Measurements from ENCODE around the gene SEMA3C. TPM values are rescaled to one million over a fixed set of nuclear protein-coding genes. Genes with fewer than 3 reads are reported as not detected.

SEMA3C gene
- total RNA-seq, 1 donor from 2014 or later, result 68.6 TPM

DNA sequence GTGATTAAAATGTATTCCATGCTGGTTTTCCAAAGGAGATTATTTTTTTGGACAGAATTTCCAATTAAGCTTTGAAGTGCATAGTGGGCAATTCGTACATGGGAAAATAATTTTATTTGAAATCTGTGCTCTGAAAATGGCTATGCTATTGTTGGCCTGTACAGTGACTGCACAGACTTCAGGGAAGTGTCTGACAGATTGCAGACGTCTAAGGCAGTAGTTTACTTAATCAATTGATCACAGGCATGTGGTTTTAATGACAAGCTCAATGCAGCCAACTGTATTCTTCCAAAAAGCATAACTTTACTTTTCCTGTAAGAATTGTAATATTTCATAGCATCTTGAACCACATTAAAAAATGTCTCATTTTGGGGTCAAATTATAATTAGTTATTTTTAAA, 102.0 kb downstream of the SEMA3C start:
- no peak overlapping the region for H3K4me3 ChIP-seq (ENCODE audit: low read depth, low read length)
- TF ChIP-seq, protein P1, sequence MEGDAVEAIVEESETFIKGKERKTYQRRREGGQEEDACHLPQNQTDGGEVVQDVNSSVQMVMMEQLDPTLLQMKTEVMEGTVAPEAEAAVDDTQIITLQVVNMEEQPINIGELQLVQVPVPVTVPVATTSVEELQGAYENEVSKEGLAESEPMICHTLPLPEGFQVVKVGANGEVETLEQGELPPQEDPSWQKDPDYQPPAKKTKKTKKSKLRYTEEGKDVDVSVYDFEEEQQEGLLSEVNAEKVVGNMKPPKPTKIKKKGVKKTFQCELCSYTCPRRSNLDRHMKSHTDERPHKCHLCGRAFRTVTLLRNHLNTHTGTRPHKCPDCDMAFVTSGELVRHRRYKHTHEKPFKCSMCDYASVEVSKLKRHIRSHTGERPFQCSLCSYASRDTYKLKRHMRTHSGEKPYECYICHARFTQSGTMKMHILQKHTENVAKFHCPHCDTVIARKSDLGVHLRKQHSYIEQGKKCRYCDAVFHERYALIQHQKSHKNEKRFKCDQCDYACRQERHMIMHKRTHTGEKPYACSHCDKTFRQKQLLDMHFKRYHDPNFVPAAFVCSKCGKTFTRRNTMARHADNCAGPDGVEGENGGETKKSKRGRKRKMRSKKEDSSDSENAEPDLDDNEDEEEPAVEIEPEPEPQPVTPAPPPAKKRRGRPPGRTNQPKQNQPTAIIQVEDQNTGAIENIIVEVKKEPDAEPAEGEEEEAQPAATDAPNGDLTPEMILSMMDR (conservative IDR thresholded peaks at IDR 0.05; ENCODE audit: low read depth, low read length), result no peak
- DNase-seq (ENCODE audit: low read depth), result no peak

DNA sequence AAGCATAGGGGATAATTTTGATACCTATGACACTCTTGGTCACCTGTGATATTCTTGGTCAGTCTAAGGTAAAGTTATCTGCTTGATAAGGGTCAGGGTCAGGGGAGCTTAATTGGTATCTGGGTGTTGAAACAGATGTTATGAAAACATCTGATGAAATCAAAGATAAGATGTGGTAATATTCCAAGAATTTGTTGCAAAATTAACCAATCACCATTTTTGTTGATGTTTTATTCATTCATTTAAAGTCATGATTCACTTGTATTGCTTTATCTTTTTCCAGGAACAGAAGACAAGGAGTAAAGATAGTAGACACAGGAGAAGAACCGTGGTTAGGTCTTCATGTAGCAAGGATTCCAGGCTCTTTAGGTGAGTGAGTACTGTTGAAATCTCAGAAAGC, 103.1 kb downstream of the SEMA3C start:
- no peak for DNase-seq (ENCODE audit: low read depth)
- TF ChIP-seq, protein P1 (conservative IDR thresholded peaks at IDR 0.05; ENCODE audit: low read depth, low read length), result no peak

DNA sequence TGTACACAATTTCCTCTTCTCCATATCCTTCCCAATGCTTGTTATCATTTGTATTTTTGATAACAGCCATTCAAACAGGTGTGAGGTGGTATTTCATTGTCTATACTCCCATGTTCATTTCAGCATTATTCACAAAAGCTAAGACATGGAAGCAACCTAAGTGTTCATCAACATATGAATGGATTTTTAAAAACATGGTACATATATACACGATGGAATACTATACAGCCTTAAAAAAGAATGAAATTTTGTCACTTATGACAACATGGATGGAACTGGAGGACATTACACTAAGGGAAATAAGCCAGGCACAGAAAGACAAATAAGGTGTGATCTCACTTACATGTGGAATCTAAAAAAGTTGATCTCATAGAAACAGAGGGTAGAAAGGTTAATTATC, 109.3 kb downstream of the SEMA3C start:
- TF ChIP-seq, protein P1 (conservative IDR thresholded peaks at IDR 0.05; ENCODE audit: low read depth, low read length), result no peak

More for the DNA sequence above, 103.1 kb downstream of the SEMA3C start:
- H3K4me3 ChIP-seq (ENCODE audit: low read depth, low read length), result no peak overlapping the region

DNA sequence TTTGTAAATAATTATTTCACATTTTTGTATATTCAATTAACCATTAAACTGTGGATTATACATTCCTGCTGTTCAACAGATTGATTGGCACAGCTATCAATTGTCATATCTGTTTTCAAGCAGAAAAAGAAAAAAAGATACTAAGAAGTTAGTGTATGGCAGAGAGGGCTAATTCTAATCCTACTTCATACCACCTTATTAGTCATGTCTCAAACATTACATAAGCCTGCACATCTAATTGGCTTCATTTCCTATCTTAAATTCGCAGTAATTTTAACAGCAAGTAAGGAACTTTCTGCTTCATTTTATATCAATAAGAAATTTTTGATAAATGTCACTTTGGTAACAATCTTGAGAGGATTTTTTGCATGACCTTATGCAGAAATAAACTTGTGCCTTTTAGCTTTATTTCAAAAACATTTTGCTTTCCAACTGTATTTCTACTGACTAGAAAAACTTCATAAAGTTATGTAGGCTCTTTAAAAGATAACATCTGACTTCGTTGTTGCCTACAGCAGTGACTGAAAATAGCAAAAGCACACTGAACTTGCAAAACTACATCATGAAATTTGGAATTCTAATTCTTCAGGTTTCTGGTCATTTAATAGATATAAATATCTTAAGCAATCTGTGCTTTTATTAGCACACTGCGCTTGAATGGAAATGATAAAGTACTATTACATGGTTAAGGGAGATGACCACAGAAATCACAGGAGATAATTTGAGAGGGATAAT, 111.5 kb downstream of the SEMA3C start:
- no peak overlapping the region for H3K4me3 ChIP-seq (ENCODE audit: low read depth, low read length)
- TF ChIP-seq, protein P1 (conservative IDR thresholded peaks at IDR 0.05; ENCODE audit: low read depth, low read length), result no peak
- no peak for DNase-seq (ENCODE audit: low read depth)

More for the DNA sequence above, 109.3 kb downstream of the SEMA3C start:
- H3K4me3 ChIP-seq (ENCODE audit: low read depth, low read length), result no peak overlapping the region
- no peak for DNase-seq (ENCODE audit: low read depth)

DNA sequence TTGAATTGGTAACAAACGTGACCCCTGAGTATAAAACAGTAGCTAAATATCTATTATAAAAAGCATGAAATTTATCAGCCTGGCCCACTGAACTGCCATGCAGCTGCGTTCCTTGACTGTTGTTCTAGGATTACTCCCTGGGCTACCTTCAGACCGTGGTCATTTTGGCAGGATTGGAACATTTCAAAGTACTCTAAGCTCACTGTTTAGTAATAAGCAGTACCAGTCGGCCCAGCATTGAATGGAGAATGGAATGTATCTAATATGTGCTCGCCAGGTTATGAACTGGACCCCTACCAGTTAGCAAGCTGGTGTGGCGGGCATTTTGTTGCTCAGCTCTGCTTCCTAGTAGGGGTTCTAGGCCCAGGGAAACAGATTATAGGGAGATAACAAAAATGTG, 112.2 kb downstream of the SEMA3C start:
- H3K4me3 ChIP-seq (ENCODE audit: low read depth, low read length), result no peak overlapping the region
- DNase-seq (ENCODE audit: low read depth), result no peak
- TF ChIP-seq, protein P1 (conservative IDR thresholded peaks at IDR 0.05; ENCODE audit: low read depth, low read length), result no peak

DNA sequence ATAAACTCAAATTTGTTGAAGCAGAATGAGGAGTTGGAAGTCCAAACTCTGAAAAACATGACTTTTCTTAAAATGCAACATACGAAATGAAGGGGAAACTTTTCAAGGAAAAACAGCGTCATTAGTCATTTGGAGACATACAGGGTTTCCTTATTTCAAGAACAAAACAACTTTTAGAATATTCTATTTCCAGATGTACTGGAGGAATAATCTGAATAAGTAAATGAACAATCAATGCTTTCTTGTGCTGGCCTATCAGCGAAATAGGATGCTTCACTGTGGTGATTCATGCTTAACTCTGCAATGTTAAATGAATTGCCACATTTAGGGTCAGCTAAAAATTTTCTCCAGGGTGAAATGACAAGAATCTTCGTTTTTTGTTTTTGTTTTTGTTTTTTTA, 114.3 kb downstream of the SEMA3C start:
- TF ChIP-seq, protein P1 (conservative IDR thresholded peaks at IDR 0.05; ENCODE audit: low read depth, low read length), result no peak
- H3K4me3 ChIP-seq (ENCODE audit: low read depth, low read length), result no peak overlapping the region
- no peak for DNase-seq (ENCODE audit: low read depth)

DNA sequence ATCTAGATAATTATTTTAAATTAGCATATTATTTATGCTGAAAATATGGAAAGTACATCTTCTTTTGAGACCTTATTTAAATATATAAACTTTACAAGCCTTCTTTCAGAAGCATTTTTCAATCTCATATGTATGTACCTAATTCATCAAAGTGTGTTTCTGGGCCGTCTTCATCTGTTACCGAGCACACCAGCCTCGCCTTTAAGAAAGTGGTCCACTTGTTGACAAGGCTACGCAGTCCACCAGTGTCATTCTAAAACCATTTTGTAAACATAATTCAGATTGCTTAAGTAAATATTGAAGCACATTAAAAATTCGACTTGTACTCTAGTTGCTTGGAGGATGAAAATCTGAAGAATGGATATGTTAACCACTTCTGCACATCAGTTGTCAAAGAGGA, 116.3 kb downstream of the SEMA3C start:
- no peak for DNase-seq (ENCODE audit: low read depth)
- TF ChIP-seq, protein P1 (conservative IDR thresholded peaks at IDR 0.05; ENCODE audit: low read depth, low read length), result no peak
- no peak overlapping the region for H3K4me3 ChIP-seq (ENCODE audit: low read depth, low read length)

Measured in epithelial cell of proximal tubule (primary cell).